ENCODE data around the gene PLD6.

GRCh38 chr17:17253406-17253805 is 47.3 kb upstream of the PLD6 start:
- no peak for TF ChIP-seq PATZ1 (CRISPR knock-in tag; IDR thresholded peaks at IDR 0.05; ENCODE audit: borderline replicate concordance)
- no peak for TF ChIP-seq ISL1 (CRISPR knock-in tag; IDR thresholded peaks at IDR 0.05)
- TF ChIP-seq GLIS3 (CRISPR knock-in tag; IDR thresholded peaks at IDR 0.05) = no peak
- no peak for TF ChIP-seq ZNF565 (CRISPR knock-in tag; conservative IDR thresholded peaks at IDR 0.05; ENCODE audit: low read depth)
- no peak for TF ChIP-seq ESRRG (CRISPR knock-in tag; IDR thresholded peaks at IDR 0.05)
- TF ChIP-seq BACH2 (CRISPR knock-in tag; IDR thresholded peaks at IDR 0.05; ENCODE audit: borderline replicate concordance) = no peak
- no peak for TF ChIP-seq CSRNP3 (CRISPR knock-in tag; IDR thresholded peaks at IDR 0.05)
- no peak for TF ChIP-seq ZNF8 (CRISPR knock-in tag; IDR thresholded peaks at IDR 0.05)
- TF ChIP-seq RARB (CRISPR knock-in tag; IDR thresholded peaks at IDR 0.05) = no peak
- TF ChIP-seq ARNTL (CRISPR knock-in tag; IDR thresholded peaks at IDR 0.05; ENCODE audit: borderline replicate concordance, low read depth) = no peak
- TF ChIP-seq OSR1 (CRISPR knock-in tag; IDR thresholded peaks at IDR 0.05) = no peak

All from SK-N-SH treated with all-trans-retinoic acid at 6 μM for 48 hours (cell line).